Neural cell (in vitro differentiated cells): ENCODE results near the gene MGST1. TPM values are rescaled to one million over a fixed set of nuclear protein-coding genes. Genes with fewer than 3 reads are reported as not detected.

Experiments
- H2AFZ ChIP-seq: fragments of 200-600, 300-800 bp; sonication (generic), shearing (Covaris generic); 2 replicates; pipeline ENCODE4 v1.6.0; 2014; ENCODE audit warnings: low read depth, mild to moderate bottlenecking, antibody characterized with exemption, low read length, moderate library complexity
- H3F3A ChIP-seq: fragments of 200-600 bp; shearing (Covaris generic); 2 replicates; pipeline ENCODE4 v1.6.1; 2016; ENCODE audit warnings: mild to moderate bottlenecking, moderate library complexity, mixed read lengths, antibody characterized with exemption, low read length; ENCODE audit not compliant: insufficient read depth, poor library complexity, severe bottlenecking
- H3K27ac ChIP-seq: fragments of 200-600, 300-800 bp; sonication (generic), shearing (Covaris generic); 2 replicates; pipeline ENCODE4 v1.5.1; 2014; ENCODE audit warnings: mild to moderate bottlenecking, low read length, moderate library complexity
- H3K27me3 ChIP-seq: fragments of 300-800, 200-600 bp; sonication (generic), shearing (Covaris generic); 2 replicates; pipeline ENCODE4 v1.6.0; 2014; ENCODE audit warnings: mild to moderate bottlenecking, low read depth, low read length, moderate library complexity; ENCODE audit not compliant: insufficient read depth
- H3K36me3 ChIP-seq: fragments of 300-800, 200-600 bp; sonication (generic), shearing (Covaris generic); 2 replicates; pipeline ENCODE4 v1.5.1; 2014; ENCODE audit warnings: mild to moderate bottlenecking, antibody characterized with exemption, low read length, moderate library complexity; ENCODE audit not compliant: insufficient read depth
- H3K4me2 ChIP-seq: fragments of 300-800, 200-600 bp; sonication (generic), shearing (Covaris generic); 2 replicates; pipeline ENCODE4 v1.6.0; 2014; ENCODE audit warnings: mild to moderate bottlenecking, low read length
- H3K4me3 ChIP-seq: fragments of 300-800, 200-600 bp; sonication (generic), shearing (Covaris generic); 2 replicates; pipeline ENCODE4 v1.5.1; 2014; ENCODE audit warnings: mild to moderate bottlenecking, low read length, moderate library complexity
- H3K79me2 ChIP-seq: fragments of 200-600 bp; shearing (Covaris generic); replicated peaks from 2 replicates; pipeline ENCODE4 v1.6.0; 2014; ENCODE audit warnings: mild to moderate bottlenecking, low read length, moderate library complexity; ENCODE audit not compliant: insufficient read depth
- H3K9ac ChIP-seq: fragments of 300-800, 200-600 bp; sonication (generic), shearing (Covaris generic); 2 replicates; pipeline ENCODE4 v1.6.1; 2016; ENCODE audit warnings: mild to moderate bottlenecking, low read length, mixed read lengths
- H3K9me2 ChIP-seq: fragments of 200-600 bp; shearing (Covaris generic); 2 replicates; pipeline ENCODE4 v1.6.1; 2016; ENCODE audit warnings: mild to moderate bottlenecking, low read length, mixed read lengths; ENCODE audit not compliant: insufficient read depth
- H3K9me3 ChIP-seq: fragments of 200-600, 300-800 bp; sonication (generic), shearing (Covaris generic); 2 replicates; pipeline ENCODE4 v1.6.1; 2016; ENCODE audit warnings: mild to moderate bottlenecking, mixed run types, low read length, moderate library complexity, mixed read lengths
- H4K20me1 ChIP-seq: fragments of 200-600 bp; shearing (Covaris generic); 2 replicates; pipeline ENCODE4 v1.6.1; 2016; ENCODE audit warnings: mild to moderate bottlenecking, mixed run types; ENCODE audit not compliant: insufficient read depth
- EP300 ChIP-seq: fragments of 450-650 bp; conservative IDR thresholded peaks from 2 replicates; pipeline ENCODE4 v1.6.1; 2014; ENCODE audit warnings: antibody characterized with exemption, mild to moderate bottlenecking, moderate library complexity; ENCODE audit not compliant: poor library complexity, severe bottlenecking
- EZH2 ChIP-seq: fragments of 200-600, 300-800 bp; shearing (Covaris generic), sonication (generic); IDR thresholded peaks from 2 replicates; pipeline ENCODE4 v1.6.1; 2014; ENCODE audit warnings: antibody characterized with exemption, low read length, borderline replicate concordance, mild to moderate bottlenecking; ENCODE audit not compliant: insufficient read depth, poor library complexity, severe bottlenecking
- MXI1 ChIP-seq: fragments of 450-650 bp; conservative IDR thresholded peaks from 2 replicates; pipeline ENCODE4 v1.6.1; 2014; ENCODE audit warnings: antibody characterized with exemption, mild to moderate bottlenecking; ENCODE audit not compliant: poor library complexity, severe bottlenecking
- POLR2AphosphoS5 ChIP-seq: IDR thresholded peaks from 2 replicates; pipeline ENCODE4 v1.6.1; 2012
- RAD21 ChIP-seq: fragments of 450-650 bp; conservative IDR thresholded peaks from 2 replicates; pipeline ENCODE4 v1.6.1; 2014; ENCODE audit warnings: antibody characterized with exemption, mild to moderate bottlenecking, moderate library complexity
- SMC3 ChIP-seq: fragments of 450-650 bp; conservative IDR thresholded peaks from 2 replicates; pipeline ENCODE4 v1.6.1; 2014; ENCODE audit warnings: antibody characterized with exemption, mild to moderate bottlenecking, moderate library complexity; ENCODE audit not compliant: poor library complexity
- TAF1 ChIP-seq: IDR thresholded peaks from 2 replicates; pipeline ENCODE4 v1.6.1; 2012; ENCODE audit warnings: low read depth
- polyA plus RNA-seq: library from polyadenylated mRNA; depleted of rRNA; stranded (reverse); fragments of >200 nt; gene quantifications from 2 replicates; pipeline ENCODE4 v1.2.3, GENCODE V29; 2014
- TF ChIP-seq, protein P1 (sequence below): IDR thresholded peaks from 2 replicates; pipeline ENCODE4 v1.6.1; 2012; ENCODE audit warnings: borderline replicate concordance
- TF ChIP-seq, protein P2 (sequence below): fragments of 450-650 bp; IDR thresholded peaks from 2 replicates; pipeline ENCODE4 v1.5.1; 2014; ENCODE audit warnings: antibody characterized with exemption, mild to moderate bottlenecking, moderate library complexity; ENCODE audit not compliant: poor library complexity, severe bottlenecking

The MGST1 gene
- polyA plus RNA-seq, 1 donor from 2014 or later, result 3.7 TPM

DNA sequence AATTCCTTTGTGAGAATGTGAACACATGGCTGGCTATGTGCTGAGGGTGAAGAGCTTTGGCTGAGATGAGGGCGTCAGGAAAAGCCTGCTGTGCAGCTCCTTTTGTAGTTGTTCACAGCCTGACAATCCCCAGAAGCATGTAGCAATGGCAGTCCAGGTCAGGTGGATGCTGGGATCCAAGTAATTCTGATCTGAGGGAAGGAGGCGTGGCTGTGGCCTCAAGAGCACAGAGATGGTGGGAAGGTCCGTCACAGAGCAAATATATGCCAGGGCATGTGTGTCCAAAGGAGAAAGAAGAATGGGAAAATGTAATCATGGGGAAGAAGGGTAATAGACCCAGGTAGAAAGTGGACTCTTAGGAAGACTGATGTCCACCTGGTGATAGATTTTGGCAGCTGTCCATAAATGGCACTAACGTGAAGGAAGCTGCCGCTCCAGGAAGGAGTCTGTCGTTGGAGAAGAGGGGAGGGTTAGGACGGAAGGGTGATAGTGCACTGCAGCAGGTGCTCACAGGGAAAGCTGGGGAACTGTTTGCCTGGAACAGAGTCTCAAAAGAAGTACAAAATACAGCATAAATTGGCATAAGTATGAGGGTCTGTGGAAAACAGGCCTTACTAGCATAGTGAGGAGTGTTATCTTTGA lies 13.8 kb downstream of the MGST1 start:
- no peaks in the 10 kb centered on the region for H3F3A ChIP-seq
- TF ChIP-seq EZH2 (no peak), SMC3 (no peak), TAF1 (no peak), RAD21 (no peak), MXI1 (no peak), EP300 (no peak), POLR2AphosphoS5 (no peak)
- TF ChIP-seq, protein P1, sequence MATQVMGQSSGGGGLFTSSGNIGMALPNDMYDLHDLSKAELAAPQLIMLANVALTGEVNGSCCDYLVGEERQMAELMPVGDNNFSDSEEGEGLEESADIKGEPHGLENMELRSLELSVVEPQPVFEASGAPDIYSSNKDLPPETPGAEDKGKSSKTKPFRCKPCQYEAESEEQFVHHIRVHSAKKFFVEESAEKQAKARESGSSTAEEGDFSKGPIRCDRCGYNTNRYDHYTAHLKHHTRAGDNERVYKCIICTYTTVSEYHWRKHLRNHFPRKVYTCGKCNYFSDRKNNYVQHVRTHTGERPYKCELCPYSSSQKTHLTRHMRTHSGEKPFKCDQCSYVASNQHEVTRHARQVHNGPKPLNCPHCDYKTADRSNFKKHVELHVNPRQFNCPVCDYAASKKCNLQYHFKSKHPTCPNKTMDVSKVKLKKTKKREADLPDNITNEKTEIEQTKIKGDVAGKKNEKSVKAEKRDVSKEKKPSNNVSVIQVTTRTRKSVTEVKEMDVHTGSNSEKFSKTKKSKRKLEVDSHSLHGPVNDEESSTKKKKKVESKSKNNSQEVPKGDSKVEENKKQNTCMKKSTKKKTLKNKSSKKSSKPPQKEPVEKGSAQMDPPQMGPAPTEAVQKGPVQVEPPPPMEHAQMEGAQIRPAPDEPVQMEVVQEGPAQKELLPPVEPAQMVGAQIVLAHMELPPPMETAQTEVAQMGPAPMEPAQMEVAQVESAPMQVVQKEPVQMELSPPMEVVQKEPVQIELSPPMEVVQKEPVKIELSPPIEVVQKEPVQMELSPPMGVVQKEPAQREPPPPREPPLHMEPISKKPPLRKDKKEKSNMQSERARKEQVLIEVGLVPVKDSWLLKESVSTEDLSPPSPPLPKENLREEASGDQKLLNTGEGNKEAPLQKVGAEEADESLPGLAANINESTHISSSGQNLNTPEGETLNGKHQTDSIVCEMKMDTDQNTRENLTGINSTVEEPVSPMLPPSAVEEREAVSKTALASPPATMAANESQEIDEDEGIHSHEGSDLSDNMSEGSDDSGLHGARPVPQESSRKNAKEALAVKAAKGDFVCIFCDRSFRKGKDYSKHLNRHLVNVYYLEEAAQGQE, result no peak
- TF ChIP-seq, protein P2, sequence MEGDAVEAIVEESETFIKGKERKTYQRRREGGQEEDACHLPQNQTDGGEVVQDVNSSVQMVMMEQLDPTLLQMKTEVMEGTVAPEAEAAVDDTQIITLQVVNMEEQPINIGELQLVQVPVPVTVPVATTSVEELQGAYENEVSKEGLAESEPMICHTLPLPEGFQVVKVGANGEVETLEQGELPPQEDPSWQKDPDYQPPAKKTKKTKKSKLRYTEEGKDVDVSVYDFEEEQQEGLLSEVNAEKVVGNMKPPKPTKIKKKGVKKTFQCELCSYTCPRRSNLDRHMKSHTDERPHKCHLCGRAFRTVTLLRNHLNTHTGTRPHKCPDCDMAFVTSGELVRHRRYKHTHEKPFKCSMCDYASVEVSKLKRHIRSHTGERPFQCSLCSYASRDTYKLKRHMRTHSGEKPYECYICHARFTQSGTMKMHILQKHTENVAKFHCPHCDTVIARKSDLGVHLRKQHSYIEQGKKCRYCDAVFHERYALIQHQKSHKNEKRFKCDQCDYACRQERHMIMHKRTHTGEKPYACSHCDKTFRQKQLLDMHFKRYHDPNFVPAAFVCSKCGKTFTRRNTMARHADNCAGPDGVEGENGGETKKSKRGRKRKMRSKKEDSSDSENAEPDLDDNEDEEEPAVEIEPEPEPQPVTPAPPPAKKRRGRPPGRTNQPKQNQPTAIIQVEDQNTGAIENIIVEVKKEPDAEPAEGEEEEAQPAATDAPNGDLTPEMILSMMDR, result no peak
- no peaks in the 10 kb centered on the region for H3K79me2 ChIP-seq
- no peaks in the 10 kb centered on the region for H3K36me3 ChIP-seq
- no peaks in the 10 kb centered on the region for H3K27me3 ChIP-seq
- H3K4me2 ChIP-seq, result no peak overlapping the region
- H4K20me1 ChIP-seq, result no peaks in the 10 kb centered on the region
- H3K9ac ChIP-seq, result no peak overlapping the region
- H3K9me3 ChIP-seq, result no peaks in the 10 kb centered on the region
- H3K27ac ChIP-seq, result no peak overlapping the region
- no peak overlapping the region for H3K4me3 ChIP-seq
- no peak overlapping the region for H2AFZ ChIP-seq
- no peaks in the 10 kb centered on the region for H3K9me2 ChIP-seq

DNA sequence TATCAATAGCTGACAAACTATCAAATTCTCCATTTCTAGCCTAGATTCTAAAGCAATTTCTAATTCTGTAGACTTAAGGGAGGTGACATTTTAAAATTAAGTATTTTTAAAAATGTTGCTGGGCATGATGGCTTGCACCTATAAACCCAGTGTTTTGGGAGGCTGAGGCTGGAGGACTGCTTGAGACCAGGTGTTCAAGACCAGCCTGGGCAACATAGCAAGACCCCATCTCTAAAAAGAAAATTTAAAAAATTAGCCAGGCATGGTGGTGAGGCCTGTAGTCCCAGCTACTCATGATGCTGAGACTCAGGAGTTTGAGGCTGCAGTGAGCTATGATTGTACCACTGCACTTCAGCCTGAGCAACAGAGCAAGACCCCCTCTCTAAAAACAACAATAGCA lies 15.1 kb downstream of the MGST1 start:
- H3F3A ChIP-seq, result no peaks in the 10 kb centered on the region
- H3K4me2 ChIP-seq, result no peak overlapping the region
- no peaks in the 10 kb centered on the region for H3K9me2 ChIP-seq
- no peak overlapping the region for H3K9ac ChIP-seq
- no peaks in the 10 kb centered on the region for H3K36me3 ChIP-seq
- H3K27me3 ChIP-seq, result no peaks in the 10 kb centered on the region
- H3K4me3 ChIP-seq, result no peak overlapping the region
- H3K27ac ChIP-seq, result no peak overlapping the region
- H2AFZ ChIP-seq, result no peak overlapping the region
- no peaks in the 10 kb centered on the region for H4K20me1 ChIP-seq
- H3K79me2 ChIP-seq, result no peaks in the 10 kb centered on the region
- no peak for TF ChIP-seq RAD21
- no peak for TF ChIP-seq SMC3
- TF ChIP-seq POLR2AphosphoS5, result no peak
- TF ChIP-seq EP300, result no peak
- TF ChIP-seq, protein P2, result no peak
- TF ChIP-seq EZH2, result no peak
- TF ChIP-seq TAF1, result no peak
- TF ChIP-seq, protein P1, result no peak
- TF ChIP-seq MXI1, result no peak
- H3K9me3 ChIP-seq, result no peaks in the 10 kb centered on the region
